LNCaP clone FGC (cell line): ENCODE measurements around the gene POPDC2.

Source experiments
- DNase-seq: peaks from one replicate; pipeline ENCODE4 v3.0.0-alpha.2; 2011; ENCODE audit warnings: low read depth
- H3K4me3 ChIP-seq: 2 replicates; pipeline ENCODE4 v1.5.1; 2011; ENCODE audit warnings: mild to moderate bottlenecking, low read depth, low read length, control low read depth
- TF ChIP-seq, protein P1 (sequence below): IDR thresholded peaks from 2 replicates; pipeline ENCODE4 v1.5.1; 2012; ENCODE audit warnings: mild to moderate bottlenecking; ENCODE audit not compliant: control insufficient read depth, insufficient read depth; ENCODE audit errors: extremely low read depth

POPDC2 gene

DNA sequence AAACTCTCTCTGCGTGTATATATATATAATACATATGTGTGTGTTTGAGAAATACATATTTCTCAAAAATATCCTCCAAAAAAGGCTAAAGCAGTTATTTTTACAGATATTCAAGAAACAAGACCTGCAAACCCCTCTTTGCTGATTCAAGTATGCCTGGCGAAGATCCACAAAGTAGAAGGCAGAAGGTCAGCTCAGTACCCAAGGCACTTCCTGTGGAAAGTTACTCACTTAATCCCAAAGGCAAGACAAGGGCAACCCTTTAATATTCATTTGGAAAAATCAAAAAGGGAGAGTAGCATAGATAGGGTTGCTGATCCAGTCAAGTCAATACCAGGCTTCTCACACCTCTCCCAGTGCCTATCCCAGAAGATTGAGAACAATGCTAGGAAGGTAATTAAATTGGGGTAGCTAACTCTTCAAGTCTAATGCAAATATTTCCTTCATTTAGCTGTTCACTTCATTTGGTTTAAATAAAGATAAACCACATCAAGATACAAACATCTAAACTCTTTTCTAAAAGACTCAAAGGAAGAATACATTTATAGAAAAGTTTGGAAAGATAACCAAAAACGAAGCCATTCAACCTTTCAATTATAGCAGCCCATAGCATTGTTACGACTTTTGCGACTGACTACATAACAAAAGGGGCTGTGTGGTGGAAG, 9.6 kb upstream of the POPDC2 start:
- no peak overlapping the region for H3K4me3 ChIP-seq
- no peak for DNase-seq
- TF ChIP-seq, protein P1, sequence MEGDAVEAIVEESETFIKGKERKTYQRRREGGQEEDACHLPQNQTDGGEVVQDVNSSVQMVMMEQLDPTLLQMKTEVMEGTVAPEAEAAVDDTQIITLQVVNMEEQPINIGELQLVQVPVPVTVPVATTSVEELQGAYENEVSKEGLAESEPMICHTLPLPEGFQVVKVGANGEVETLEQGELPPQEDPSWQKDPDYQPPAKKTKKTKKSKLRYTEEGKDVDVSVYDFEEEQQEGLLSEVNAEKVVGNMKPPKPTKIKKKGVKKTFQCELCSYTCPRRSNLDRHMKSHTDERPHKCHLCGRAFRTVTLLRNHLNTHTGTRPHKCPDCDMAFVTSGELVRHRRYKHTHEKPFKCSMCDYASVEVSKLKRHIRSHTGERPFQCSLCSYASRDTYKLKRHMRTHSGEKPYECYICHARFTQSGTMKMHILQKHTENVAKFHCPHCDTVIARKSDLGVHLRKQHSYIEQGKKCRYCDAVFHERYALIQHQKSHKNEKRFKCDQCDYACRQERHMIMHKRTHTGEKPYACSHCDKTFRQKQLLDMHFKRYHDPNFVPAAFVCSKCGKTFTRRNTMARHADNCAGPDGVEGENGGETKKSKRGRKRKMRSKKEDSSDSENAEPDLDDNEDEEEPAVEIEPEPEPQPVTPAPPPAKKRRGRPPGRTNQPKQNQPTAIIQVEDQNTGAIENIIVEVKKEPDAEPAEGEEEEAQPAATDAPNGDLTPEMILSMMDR = no peak

DNA sequence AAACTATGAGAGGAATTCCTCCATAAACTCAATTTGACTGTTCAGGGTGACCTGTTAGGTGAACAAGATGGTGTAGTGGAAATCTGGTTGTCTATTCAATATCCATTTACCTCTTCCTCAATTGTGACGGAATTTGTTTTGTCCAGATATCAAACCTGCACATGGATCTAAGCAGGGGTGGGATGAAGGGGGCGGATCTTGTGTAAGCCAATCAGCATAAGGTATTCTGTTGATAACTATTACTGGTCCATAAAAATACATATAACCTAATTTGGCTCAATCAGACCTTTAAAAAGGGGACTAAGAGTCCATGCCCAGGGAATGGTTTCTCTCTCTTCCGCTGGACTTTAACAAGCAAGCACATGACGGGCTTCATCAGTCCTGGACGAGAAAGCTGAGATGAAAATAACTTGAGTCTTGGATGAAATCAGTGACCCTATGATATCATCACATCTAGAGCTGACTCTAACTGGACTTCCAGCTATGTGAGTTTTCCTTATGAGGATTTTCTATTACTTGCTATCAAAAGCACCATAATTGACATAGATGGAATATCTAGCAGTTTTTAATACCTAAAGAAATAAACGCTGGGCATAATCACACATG, 5.7 kb upstream of the POPDC2 start:
- no peak for DNase-seq
- TF ChIP-seq, protein P1 = no peak

GRCh38 chr3:119664850-119665379, 4.5 kb upstream of the POPDC2 start:
- TF ChIP-seq, protein P1 = no peak
- DNase-seq = no peak
- H3K4me3 ChIP-seq = no peak overlapping the region

More for the DNA sequence above, 5.7 kb upstream of the POPDC2 start:
- no peak overlapping the region for H3K4me3 ChIP-seq

DNA sequence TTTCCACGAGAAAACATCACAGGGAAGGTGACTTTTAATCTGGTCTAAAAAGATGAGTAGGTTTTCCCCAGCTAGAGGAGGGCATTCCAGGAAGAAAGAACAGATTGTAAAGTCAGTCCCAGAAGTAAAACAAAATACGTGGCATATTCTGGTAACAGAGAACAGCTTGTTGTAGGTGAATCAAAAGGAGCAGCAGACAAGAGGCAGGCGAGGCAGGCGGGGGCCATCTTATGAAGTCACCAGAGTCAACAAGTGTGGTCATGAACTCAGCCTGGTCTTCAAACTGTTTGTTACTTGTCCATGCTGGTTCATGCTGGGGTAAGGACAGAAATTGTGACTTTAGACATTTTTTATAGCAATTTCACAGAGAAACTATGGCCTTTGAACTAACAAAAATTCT, 4.0 kb upstream of the POPDC2 start:
- no peak for DNase-seq
- H3K4me3 ChIP-seq = no peak overlapping the region
- TF ChIP-seq, protein P1 = no peak

DNA sequence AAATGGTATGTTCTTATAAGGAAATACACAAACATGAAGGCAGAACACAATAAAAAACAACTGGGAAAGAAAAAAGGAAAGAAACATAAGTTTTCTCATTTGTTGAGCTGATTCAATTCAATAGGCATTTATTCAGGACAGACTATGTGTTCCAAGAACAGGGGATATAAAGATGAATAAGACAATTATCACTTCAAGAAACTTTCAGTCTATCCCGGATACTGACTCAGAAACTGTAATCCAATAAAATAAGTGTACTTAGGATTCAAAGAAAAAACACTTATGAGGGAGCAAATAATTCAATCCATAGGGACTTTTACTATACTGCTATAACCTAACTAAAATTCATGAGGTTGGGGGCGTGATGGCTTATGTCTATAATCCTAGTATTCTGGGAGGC, 3.5 kb upstream of the POPDC2 start:
- no peak for DNase-seq
- TF ChIP-seq, protein P1 = no peak

DNA sequence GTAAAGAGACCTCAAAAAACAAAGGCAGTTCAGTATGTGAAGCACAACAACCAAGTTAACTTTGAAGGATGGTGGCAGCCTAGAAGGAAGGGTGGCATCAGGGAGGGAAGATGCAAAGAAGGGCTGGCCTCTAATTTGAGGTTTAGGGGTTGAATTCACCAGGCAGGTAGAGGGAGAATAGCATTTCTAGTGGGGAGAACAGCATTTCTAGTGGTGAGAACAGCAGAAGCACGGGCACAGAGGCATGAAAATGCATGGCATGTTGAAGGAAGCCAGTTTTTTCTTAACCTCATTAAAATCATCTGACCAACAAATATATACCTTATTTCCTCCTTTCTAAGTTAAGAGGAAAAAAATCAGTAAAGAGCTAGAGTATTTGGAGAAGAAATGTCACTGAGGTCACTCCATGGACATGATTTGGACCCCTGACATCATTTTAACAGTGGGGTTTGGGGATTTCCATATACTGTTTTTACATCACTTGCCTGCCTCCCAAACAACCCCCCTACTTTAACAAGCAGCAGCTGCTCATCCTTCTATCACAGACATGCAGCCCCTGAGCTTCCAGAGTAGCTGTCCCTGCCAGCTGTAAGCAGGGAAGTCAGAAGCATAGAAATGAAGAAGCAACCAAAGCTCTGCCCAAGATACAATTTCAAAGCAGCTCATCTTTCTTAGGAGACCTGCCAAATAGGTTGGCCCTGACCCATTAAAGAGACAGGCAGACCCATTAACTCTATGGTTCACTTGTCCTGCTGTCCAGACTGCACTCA, 2.4 kb upstream of the POPDC2 start:
- no peak overlapping the region for H3K4me3 ChIP-seq
- TF ChIP-seq, protein P1 = no peak
- DNase-seq = peak; percentile 33

More for the DNA sequence above, 3.5 kb upstream of the POPDC2 start:
- no peak overlapping the region for H3K4me3 ChIP-seq
